K562 (cell line): ENCODE results near the gene SRM. TPM values are rescaled to one million over a fixed set of nuclear protein-coding genes. Genes with fewer than 3 reads are reported as not detected.

Experiments
- ADNP ChIP-seq: fragments of 200-800 bp; sonication (Bioruptor generic); IDR thresholded peaks from 2 replicates; pipeline ENCODE4 v1.6.1; 2016; ENCODE audit warnings: missing genetic modification characterization, missing compliant biosample characterization
- BRD9 ChIP-seq: fragments of 450-650 bp; IDR thresholded peaks from 2 replicates; pipeline ENCODE4 v1.6.1; 2018; ENCODE audit warnings: low read depth; ENCODE audit not compliant: partially characterized antibody
- CHCHD3 ChIP-seq: fragments of 250-450 bp; sonication (Bioruptor Pico); IDR thresholded peaks from 2 replicates; pipeline ENCODE4 v2.1.2; 2022; ENCODE audit warnings: mild to moderate bottlenecking
- DPF2 ChIP-seq: fragments of 450-650 bp; IDR thresholded peaks from 2 replicates; pipeline ENCODE4 v1.6.1; 2016
- ELF1 ChIP-seq: fragments of 200-800 bp; sonication (Bioruptor generic); IDR thresholded peaks from 2 replicates; pipeline ENCODE4 v1.6.1; 2016; ENCODE audit warnings: missing genetic modification characterization, missing compliant biosample characterization
- HNRNPL ChIP-seq: fragments of 200-400 bp; formaldehyde crosslinking; IDR thresholded peaks from 2 replicates; pipeline ENCODE4 v1.6.1; 2017; ENCODE audit warnings: low read depth, mild to moderate bottlenecking, low read length
- MYC ChIP-seq, 2 experiments: fragments of 250-450 bp in 1 of 2; sonication (Bioruptor Pico) in 1 of 2; IDR thresholded peaks; 2 replicates each; pipeline versions ENCODE4 v1.5.1 to v1.6.1; 2012 to 2021; ENCODE audit warnings: low read depth in 2 of 2, borderline replicate concordance in 1 of 2, improper control_type of control experiment in 1 of 2, low read length in 1 of 2, mild to moderate bottlenecking in 1 of 2, moderate library complexity in 1 of 2
- NFIC ChIP-seq: fragments of 450-650 bp; IDR thresholded peaks from 2 replicates; pipeline ENCODE4 v1.6.1; 2017; ENCODE audit warnings: mild to moderate bottlenecking, inconsistent platforms
- RBBP5 ChIP-seq: fragments of 200-600 bp; sonication (generic); IDR thresholded peaks from 2 replicates; pipeline ENCODE4 v1.6.1; 2012; ENCODE audit warnings: borderline replicate concordance, mild to moderate bottlenecking, low read length, control low read depth, inconsistent platforms; ENCODE audit not compliant: insufficient read depth, poor library complexity, severe bottlenecking
- SIRT6 ChIP-seq: IDR thresholded peaks from one replicate; pipeline ENCODE4 v1.6.1; 2012; ENCODE audit warnings: low read depth, mild to moderate bottlenecking, control low read depth, inconsistent platforms, low read length, moderate library complexity
- WHSC1 ChIP-seq: IDR thresholded peaks from one replicate; pipeline ENCODE4 v1.6.1; 2012; ENCODE audit warnings: low read length, control low read depth, inconsistent platforms
- ZNF282 ChIP-seq: sonication (generic); formaldehyde crosslinking; IDR thresholded peaks from 2 replicates; pipeline ENCODE4 v1.8.1; 2023; ENCODE audit warnings: missing genetic modification reagents
- ZNF384 ChIP-seq: IDR thresholded peaks from 2 replicates; pipeline ENCODE4 v1.6.1; 2012; ENCODE audit warnings: low read depth, low read length, improper control_type of control experiment
- ZNF780A ChIP-seq: fragments of 250-450 bp; sonication (Bioruptor Pico); IDR thresholded peaks from 2 replicates; pipeline ENCODE4 v1.5.0; 2021; ENCODE audit warnings: mild to moderate bottlenecking
- polyA plus RNA-seq, 8 experiments: library from polyadenylated mRNA; depleted of rRNA in 4 of 8; stranded (reverse) in 5 of 8; unstranded in 3 of 8; fragments of >200 nt; fragmentation: Nextera tagmentation in 2 of 8; fragmentation: Illumina TruSeq in 1 of 8; extraction: Ambion mirVana in 2 of 8; extraction: Trizol in 1 of 8; gene quantifications; 2 replicates each; pipeline versions ENCODE4 v1.2.1 to v1.2.3, GENCODE V29; 2011 to 2014; ENCODE audit warnings: inconsistent platforms in 1 of 8, missing spikeins in 1 of 8
- total RNA-seq, 7 experiments: library from RNA; depleted of rRNA in 6 of 7; stranded (reverse); fragments of >200 nt in 6 of 7; fragmentation: Illumina TruSeq in 2 of 7; extraction: Trizol in 2 of 7; gene quantifications; 2 replicates each; pipeline versions ENCODE4 v1.2.1 to v1.2.3, GENCODE V29; 2011 to 2021; ENCODE audit warnings: low replicate concordance in 1 of 7
- TF ChIP-seq, protein P1 (sequence below): sonication (generic); formaldehyde crosslinking; IDR thresholded peaks from 2 replicates; pipeline ENCODE4 v1.8.1; 2023; ENCODE audit warnings: missing genetic modification reagents, mild to moderate bottlenecking, borderline replicate concordance
- TF ChIP-seq, protein P2 (sequence below): fragments of 250-450 bp; sonication (Bioruptor Pico); IDR thresholded peaks from 2 replicates; pipeline ENCODE4 v1.4.0; 2020

Gene SRM
- total and polyA plus RNA-seq, 9 of the 15 experiments (the other 6 are each of a cell fraction or from before 2014, with no cell fraction given) = 23.9 to 373 (median 82.5) TPM

DNA sequence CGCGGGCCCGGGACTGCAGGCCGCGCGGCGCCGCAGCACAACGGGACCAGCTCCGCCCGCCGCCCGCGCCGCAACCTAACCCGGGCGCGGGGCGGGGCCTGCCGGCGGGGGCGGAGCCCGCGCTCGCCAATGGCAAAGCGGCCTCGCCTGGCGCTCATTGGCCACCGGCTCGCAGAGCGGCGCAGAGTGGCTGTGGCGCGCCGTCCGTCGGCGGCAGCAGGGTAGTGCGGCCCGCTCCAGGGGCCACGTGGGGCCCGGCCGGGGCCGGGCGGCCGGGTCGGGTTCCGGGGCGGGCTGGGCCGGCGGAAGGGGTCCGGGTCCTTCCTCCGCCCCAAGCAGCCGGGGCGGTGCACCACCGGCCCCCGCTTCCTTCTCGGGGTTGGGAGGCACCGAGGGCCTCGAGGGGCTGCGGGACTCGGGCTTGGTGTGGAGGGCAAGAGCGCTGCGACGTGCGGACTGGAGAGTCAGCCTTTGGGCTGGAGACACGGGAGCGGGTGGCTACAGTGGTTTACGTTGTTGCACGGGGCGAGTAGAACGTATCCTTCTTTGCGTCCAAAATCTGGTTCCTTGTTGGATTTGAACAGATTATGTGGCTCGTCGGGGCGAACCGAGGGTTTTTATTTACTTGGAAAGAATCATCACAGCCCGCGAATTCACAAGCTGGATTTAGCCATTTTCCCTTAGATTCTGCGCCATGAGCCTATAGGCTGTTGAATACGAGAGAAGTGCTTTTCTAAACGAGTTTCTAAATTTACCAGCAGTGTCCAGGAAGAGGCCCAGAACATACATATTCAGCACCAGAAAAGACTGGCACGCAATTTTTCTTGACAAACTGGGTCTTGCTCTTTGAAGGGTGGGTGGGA, at the start of gene SRM (continued):
- TF ChIP-seq, protein P1, sequence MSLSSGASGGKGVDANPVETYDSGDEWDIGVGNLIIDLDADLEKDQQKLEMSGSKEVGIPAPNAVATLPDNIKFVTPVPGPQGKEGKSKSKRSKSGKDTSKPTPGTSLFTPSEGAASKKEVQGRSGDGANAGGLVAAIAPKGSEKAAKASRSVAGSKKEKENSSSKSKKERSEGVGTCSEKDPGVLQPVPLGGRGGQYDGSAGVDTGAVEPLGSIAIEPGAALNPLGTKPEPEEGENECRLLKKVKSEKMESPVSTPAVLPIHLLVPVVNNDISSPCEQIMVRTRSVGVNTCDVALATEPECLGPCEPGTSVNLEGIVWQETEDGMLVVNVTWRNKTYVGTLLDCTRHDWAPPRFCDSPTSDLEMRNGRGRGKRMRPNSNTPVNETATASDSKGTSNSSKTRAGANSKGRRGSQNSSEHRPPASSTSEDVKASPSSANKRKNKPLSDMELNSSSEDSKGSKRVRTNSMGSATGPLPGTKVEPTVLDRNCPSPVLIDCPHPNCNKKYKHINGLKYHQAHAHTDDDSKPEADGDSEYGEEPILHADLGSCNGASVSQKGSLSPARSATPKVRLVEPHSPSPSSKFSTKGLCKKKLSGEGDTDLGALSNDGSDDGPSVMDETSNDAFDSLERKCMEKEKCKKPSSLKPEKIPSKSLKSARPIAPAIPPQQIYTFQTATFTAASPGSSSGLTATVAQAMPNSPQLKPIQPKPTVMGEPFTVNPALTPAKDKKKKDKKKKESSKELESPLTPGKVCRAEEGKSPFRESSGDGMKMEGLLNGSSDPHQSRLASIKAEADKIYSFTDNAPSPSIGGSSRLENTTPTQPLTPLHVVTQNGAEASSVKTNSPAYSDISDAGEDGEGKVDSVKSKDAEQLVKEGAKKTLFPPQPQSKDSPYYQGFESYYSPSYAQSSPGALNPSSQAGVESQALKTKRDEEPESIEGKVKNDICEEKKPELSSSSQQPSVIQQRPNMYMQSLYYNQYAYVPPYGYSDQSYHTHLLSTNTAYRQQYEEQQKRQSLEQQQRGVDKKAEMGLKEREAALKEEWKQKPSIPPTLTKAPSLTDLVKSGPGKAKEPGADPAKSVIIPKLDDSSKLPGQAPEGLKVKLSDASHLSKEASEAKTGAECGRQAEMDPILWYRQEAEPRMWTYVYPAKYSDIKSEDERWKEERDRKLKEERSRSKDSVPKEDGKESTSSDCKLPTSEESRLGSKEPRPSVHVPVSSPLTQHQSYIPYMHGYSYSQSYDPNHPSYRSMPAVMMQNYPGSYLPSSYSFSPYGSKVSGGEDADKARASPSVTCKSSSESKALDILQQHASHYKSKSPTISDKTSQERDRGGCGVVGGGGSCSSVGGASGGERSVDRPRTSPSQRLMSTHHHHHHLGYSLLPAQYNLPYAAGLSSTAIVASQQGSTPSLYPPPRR (CRISPR knock-in tag) = no peak
- TF ChIP-seq ADNP (tag) = no peak
- no peak; the same call in 1 of the 2 replicates for TF ChIP-seq HNRNPL
- TF ChIP-seq DPF2 = no peak
- TF ChIP-seq WHSC1 = no peak
- TF ChIP-seq, protein P2, sequence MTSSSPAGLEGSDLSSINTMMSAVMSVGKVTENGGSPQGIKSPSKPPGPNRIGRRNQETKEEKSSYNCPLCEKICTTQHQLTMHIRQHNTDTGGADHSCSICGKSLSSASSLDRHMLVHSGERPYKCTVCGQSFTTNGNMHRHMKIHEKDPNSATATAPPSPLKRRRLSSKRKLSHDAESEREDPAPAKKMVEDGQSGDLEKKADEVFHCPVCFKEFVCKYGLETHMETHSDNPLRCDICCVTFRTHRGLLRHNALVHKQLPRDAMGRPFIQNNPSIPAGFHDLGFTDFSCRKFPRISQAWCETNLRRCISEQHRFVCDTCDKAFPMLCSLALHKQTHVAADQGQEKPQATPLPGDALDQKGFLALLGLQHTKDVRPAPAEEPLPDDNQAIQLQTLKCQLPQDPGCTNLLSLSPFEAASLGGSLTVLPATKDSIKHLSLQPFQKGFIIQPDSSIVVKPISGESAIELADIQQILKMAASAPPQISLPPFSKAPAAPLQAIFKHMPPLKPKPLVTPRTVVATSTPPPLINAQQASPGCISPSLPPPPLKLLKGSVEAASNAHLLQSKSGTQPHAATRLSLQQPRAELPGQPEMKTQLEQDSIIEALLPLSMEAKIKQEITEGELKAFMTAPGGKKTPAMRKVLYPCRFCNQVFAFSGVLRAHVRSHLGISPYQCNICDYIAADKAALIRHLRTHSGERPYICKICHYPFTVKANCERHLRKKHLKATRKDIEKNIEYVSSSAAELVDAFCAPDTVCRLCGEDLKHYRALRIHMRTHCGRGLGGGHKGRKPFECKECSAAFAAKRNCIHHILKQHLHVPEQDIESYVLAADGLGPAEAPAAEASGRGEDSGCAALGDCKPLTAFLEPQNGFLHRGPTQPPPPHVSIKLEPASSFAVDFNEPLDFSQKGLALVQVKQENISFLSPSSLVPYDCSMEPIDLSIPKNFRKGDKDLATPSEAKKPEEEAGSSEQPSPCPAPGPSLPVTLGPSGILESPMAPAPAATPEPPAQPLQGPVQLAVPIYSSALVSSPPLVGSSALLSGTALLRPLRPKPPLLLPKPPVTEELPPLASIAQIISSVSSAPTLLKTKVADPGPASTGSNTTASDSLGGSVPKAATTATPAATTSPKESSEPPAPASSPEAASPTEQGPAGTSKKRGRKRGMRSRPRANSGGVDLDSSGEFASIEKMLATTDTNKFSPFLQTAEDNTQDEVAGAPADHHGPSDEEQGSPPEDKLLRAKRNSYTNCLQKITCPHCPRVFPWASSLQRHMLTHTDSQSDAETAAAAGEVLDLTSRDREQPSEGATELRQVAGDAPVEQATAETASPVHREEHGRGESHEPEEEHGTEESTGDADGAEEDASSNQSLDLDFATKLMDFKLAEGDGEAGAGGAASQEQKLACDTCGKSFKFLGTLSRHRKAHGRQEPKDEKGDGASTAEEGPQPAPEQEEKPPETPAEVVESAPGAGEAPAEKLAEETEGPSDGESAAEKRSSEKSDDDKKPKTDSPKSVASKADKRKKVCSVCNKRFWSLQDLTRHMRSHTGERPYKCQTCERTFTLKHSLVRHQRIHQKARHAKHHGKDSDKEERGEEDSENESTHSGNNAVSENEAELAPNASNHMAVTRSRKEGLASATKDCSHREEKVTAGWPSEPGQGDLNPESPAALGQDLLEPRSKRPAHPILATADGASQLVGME (CRISPR knock-in tag) = no peak
- peak; percentile 99 for TF ChIP-seq MYC (IDR thresholded peaks at IDR 0.05; ENCODE audit: low read depth, low read length)
- peak; percentile 78; the same call in 1 of the 2 replicates for TF ChIP-seq MYC (CRISPR knock-in tag; IDR thresholded peaks at IDR 0.05; ENCODE audit: borderline replicate concordance, low read depth)
- no peak for TF ChIP-seq ZNF384
- TF ChIP-seq ELF1 = no peak
- no peak for TF ChIP-seq ZNF780A (CRISPR knock-in tag)
- peak; percentile 47 for TF ChIP-seq NFIC
- no peak for TF ChIP-seq BRD9
- no peak for TF ChIP-seq CHCHD3 (CRISPR knock-in tag)
- no peak for TF ChIP-seq SIRT6
- TF ChIP-seq RBBP5 = peak; percentile 74
- TF ChIP-seq ZNF282 (CRISPR knock-in tag) = no peak
